DND-41 (cell line): ENCODE results near the gene COL25A1.
A peak's percentile ranks its signal among the peaks of the same experiment; 100 is the strongest.

Source experiments
- ATAC-seq: fragments of 200-7000 bp; cut with Tn5 transposase; 3 replicates; pipeline ENCODE4 v1.9.1; 2021; ENCODE audit warnings: low read depth; ENCODE audit not compliant: insufficient read depth
- DNase-seq: peaks from one replicate; pipeline ENCODE4 v3.0.0-alpha.2; 2020
- H2AFZ ChIP-seq: 2 replicates; pipeline ENCODE4 v1.6.0; 2012; ENCODE audit warnings: low read depth, low read length
- H3K27ac ChIP-seq: 2 replicates; pipeline ENCODE4 v1.5.1; 2012; ENCODE audit warnings: low read length, inconsistent platforms
- H3K27me3 ChIP-seq: fragments of 200-600 bp; sonication (generic); 2 replicates; pipeline ENCODE4 v1.6.0; 2012; ENCODE audit warnings: low read length, mild to moderate bottlenecking, inconsistent platforms; ENCODE audit not compliant: insufficient read depth, poor library complexity
- H3K36me3 ChIP-seq: 2 replicates; pipeline ENCODE4 v1.5.1; 2012; ENCODE audit warnings: low read length, inconsistent platforms; ENCODE audit not compliant: insufficient read depth
- H3K4me1 ChIP-seq: 2 replicates; pipeline ENCODE4 v1.5.1; 2012; ENCODE audit warnings: mild to moderate bottlenecking, low read length; ENCODE audit not compliant: insufficient read depth
- H3K4me2 ChIP-seq: 2 replicates; pipeline ENCODE4 v1.6.0; 2012; ENCODE audit warnings: mild to moderate bottlenecking, moderate library complexity, low read length, inconsistent platforms; ENCODE audit not compliant: insufficient read depth
- H3K4me3 ChIP-seq, 2 experiments: fragments of 200-600 bp in 1 of 2; shearing (Covaris generic) in 1 of 2; 2 replicates each; pipeline ENCODE4 v1.5.1; 2012 to 2016; ENCODE audit warnings: inconsistent platforms in 2 of 2, low read length in 2 of 2, mild to moderate bottlenecking in 2 of 2, low read depth in 1 of 2, moderate library complexity in 1 of 2
- H3K79me2 ChIP-seq: 2 replicates; pipeline ENCODE4 v1.6.0; 2012; ENCODE audit warnings: low read length, inconsistent platforms; ENCODE audit not compliant: insufficient read depth
- H3K9ac ChIP-seq: 2 replicates; pipeline ENCODE4 v1.6.0; 2012; ENCODE audit warnings: low read depth, mild to moderate bottlenecking, inconsistent platforms, low read length, moderate library complexity
- H3K9me3 ChIP-seq: 2 replicates; pipeline ENCODE4 v1.5.1; 2012; ENCODE audit warnings: low read length, moderate library complexity, mild to moderate bottlenecking, inconsistent platforms; ENCODE audit not compliant: insufficient read depth, severe bottlenecking
- H4K20me1 ChIP-seq: 2 replicates; pipeline ENCODE4 v1.6.0; 2012; ENCODE audit warnings: low read length; ENCODE audit not compliant: insufficient read depth
- EZH2 ChIP-seq: IDR thresholded peaks from 3 replicates; pipeline ENCODE4 v1.6.1; 2012; ENCODE audit warnings: borderline replicate concordance, low read depth, mild to moderate bottlenecking, moderate library complexity, low read length, inconsistent platforms; ENCODE audit not compliant: severe bottlenecking
- TF ChIP-seq, protein P1 (sequence below): IDR thresholded peaks from 2 replicates; pipeline ENCODE4 v1.5.1; 2012; ENCODE audit warnings: borderline replicate concordance, low read length, moderate library complexity, mild to moderate bottlenecking; ENCODE audit not compliant: poor library complexity, severe bottlenecking; ENCODE audit errors: extremely low read depth

COL25A1 gene

DNA sequence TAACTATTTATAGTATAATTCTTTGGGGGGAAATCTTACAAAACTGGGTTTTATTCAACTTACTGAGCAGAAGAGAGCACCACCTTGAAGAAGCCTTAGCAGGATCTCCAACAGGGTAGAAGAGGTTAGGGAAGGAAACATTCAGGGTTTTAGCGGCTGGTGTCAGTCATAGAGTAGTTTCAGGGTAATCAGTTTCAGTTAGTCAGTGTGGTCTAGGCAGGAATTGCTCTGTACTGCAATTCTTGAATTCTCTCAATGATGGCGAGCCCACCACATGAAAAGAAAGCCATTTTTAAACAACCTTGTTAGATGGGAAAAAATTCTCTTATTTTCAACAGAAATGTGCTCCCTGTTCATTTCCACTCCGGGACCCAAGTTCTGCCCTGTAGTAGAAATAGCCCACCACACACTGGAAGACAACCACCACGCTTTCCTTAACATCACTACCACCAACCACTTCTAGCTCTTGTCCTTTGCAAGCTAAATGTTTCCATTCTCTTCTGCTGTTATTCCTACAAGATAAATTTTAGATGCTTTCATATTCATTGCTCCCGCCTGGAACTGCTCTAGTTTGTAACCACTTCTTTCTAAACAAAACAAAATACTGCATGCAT is 25.9 kb downstream of the COL25A1 start:
- Histone ChIP-seq H3K36me3 (no peaks in the 10 kb centered on the region), H3K79me2 (no peaks in the 10 kb centered on the region), H3K27ac (no peak overlapping the region), H3K9me3 (no peaks in the 10 kb centered on the region), H3K27me3 (no peaks in the 10 kb centered on the region), H2AFZ (no peak overlapping the region), H3K4me3 (no peak overlapping the region), H3K9ac (no peak overlapping the region), H3K4me2 (no peak overlapping the region), H3K4me1 (peaks cover 5% of the 10 kb centered on the region; the same call in 1 of the 2 replicates), H4K20me1 (no peaks in the 10 kb centered on the region)
- no peak for DNase-seq
- ATAC-seq, result peak; percentile 40; the same call in 1 of the 3 replicates
- TF ChIP-seq, protein P1, sequence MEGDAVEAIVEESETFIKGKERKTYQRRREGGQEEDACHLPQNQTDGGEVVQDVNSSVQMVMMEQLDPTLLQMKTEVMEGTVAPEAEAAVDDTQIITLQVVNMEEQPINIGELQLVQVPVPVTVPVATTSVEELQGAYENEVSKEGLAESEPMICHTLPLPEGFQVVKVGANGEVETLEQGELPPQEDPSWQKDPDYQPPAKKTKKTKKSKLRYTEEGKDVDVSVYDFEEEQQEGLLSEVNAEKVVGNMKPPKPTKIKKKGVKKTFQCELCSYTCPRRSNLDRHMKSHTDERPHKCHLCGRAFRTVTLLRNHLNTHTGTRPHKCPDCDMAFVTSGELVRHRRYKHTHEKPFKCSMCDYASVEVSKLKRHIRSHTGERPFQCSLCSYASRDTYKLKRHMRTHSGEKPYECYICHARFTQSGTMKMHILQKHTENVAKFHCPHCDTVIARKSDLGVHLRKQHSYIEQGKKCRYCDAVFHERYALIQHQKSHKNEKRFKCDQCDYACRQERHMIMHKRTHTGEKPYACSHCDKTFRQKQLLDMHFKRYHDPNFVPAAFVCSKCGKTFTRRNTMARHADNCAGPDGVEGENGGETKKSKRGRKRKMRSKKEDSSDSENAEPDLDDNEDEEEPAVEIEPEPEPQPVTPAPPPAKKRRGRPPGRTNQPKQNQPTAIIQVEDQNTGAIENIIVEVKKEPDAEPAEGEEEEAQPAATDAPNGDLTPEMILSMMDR, result no peak
- TF ChIP-seq EZH2, result no peak

DNA sequence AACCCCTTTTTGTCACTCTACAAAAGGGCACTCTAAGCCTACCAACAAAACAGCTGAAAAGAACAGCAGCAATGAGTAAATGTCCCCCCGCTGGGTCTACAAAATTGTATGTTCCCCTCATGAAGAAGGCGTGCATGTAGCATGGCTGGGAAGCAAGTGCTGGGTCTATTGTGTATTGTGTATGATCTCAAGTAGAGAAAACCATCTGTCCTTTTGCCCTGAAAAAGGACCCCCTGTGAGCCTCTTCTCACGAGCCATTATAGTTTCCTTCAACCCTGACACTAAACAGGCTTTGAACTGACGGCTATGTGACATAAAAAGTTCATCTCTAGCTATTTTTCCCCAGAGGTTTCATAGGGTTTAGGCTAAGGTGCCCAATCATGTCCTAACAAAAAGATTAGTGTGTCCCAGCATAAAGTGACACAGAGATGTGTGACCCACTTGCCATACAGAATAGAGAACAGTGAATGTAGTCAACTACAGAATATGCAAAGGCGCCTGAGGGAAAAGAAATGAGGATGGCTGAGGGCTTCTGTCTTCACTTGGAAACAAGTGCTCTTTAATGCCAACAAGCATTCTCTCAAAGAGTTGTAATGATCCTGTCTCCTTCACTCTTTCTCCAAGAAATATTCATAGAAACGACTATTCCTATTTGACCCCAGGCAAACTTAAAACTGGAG is 27.3 kb downstream of the COL25A1 start:
- ATAC-seq (no peak), DNase-seq (no peak)
- H3K27me3 ChIP-seq, result no peaks in the 10 kb centered on the region
- no peaks in the 10 kb centered on the region for H3K9me3 ChIP-seq
- H3K79me2 ChIP-seq, result no peaks in the 10 kb centered on the region
- H3K4me3 ChIP-seq, result no peak overlapping the region
- TF ChIP-seq, protein P1, result no peak
- no peak for TF ChIP-seq EZH2
- H4K20me1 ChIP-seq, result no peaks in the 10 kb centered on the region
- no peak overlapping the region for H2AFZ ChIP-seq
- no peak overlapping the region for H3K9ac ChIP-seq
- H3K4me1 ChIP-seq, result peaks cover 5% of the 10 kb centered on the region; the same call in 1 of the 2 replicates
- no peaks in the 10 kb centered on the region for H3K36me3 ChIP-seq
- no peak overlapping the region for H3K4me2 ChIP-seq
- H3K27ac ChIP-seq, result no peak overlapping the region

DNA sequence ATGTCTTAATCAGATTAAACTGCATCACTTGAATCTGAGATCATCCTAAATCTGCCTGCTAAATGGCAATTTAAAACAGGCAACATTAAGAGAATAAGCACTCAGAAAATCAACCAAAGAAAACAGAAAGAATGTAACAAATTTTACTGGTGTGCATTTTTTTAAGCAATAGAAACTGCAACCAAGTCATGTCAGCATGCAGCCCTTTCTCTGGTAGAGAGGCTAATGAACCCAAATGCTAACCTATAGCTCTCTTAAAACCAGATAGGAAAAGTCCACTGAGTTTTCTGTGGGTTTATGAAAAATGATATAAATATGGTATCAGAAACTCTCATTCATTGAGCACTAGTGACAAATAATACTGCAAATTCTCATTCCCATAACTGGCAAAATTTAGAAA is 35.6 kb downstream of the COL25A1 start:
- Histone ChIP-seq H3K4me2 (no peak overlapping the region), H3K4me1 (no peaks in the 10 kb centered on the region), H3K79me2 (no peaks in the 10 kb centered on the region), H3K9me3 (no peaks in the 10 kb centered on the region), H4K20me1 (no peaks in the 10 kb centered on the region), H3K36me3 (no peaks in the 10 kb centered on the region), H3K27ac (no peak overlapping the region), H3K27me3 (no peaks in the 10 kb centered on the region), H2AFZ (no peak overlapping the region), H3K9ac (no peak overlapping the region), H3K4me3 (no peak overlapping the region)
- ATAC-seq, result no peak
- no peak for DNase-seq
- TF ChIP-seq, protein P1, result no peak
- no peak for TF ChIP-seq EZH2
